Ectodermal cell (in vitro differentiated cells): ENCODE results near the gene SLC11A1.

Experiments
- H3K27ac ChIP-seq: 2 replicates; pipeline ENCODE4 v1.7.0; 2013; ENCODE audit warnings: mild to moderate bottlenecking, low read depth, low read length; ENCODE audit not compliant: insufficient read depth, poor library complexity, severe bottlenecking
- H3K27me3 ChIP-seq: 2 replicates; pipeline ENCODE4 v1.7.0; 2013; ENCODE audit warnings: mild to moderate bottlenecking, low read length; ENCODE audit not compliant: insufficient read depth, control insufficient read depth, poor library complexity, severe bottlenecking
- H3K36me3 ChIP-seq: one replicate; pipeline ENCODE4 v1.7.0; 2013; ENCODE audit warnings: low read length; ENCODE audit not compliant: control insufficient read depth, insufficient read depth
- H3K4me1 ChIP-seq: one replicate; pipeline ENCODE4 v1.7.0; 2013; ENCODE audit warnings: low read length; ENCODE audit not compliant: control insufficient read depth, insufficient read depth
- H3K4me3 ChIP-seq: 2 replicates; pipeline ENCODE4 v1.7.0; 2013; ENCODE audit warnings: low read depth, low read length, control low read depth; ENCODE audit not compliant: insufficient read depth
- H3K9me3 ChIP-seq: 2 replicates; pipeline ENCODE4 v1.7.0; 2013; ENCODE audit warnings: mild to moderate bottlenecking, low read length, moderate library complexity; ENCODE audit not compliant: control insufficient read depth
- WGBS, 2 experiments: methylation state at CpG; one replicate each; pipeline ENCODE4 v1.1.7; 2013; ENCODE audit warnings: missing lambda C conversion rate in 2 of 2; 5-methylcytosine and 5-hydroxymethylcytosine counted together

Gene SLC11A1

DNA sequence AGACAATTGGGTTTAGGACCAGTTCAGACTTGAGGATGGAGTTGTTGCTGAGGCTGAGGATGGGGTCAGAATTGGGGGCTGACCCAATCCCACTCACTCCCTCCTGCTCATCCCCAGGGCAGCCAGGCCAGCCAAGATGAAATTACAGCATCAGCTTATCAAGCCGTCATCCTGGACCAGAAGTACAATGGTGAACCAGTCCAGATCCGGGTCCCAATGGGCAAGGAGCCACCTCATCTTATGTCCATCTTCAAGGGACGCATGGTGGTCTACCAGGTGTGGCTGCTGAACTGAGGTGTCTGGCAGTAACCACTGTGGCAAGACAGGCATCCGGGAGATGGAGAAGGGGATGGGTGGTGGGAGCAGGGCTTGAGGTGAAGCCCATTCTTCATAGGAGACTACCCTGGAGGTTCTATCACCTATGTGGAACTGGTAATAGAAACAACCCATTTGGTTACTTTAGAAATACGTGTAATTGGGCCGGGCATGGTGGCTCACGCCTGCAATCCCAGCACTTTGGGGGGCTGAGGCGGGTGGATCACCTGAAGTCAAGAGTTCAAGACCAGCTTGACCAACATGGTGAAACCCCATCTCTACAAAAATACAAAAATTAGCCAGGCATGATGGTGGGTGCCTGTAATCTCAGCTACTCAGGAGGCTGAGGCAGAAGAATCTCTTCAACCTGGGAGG is 50.7 kb downstream of the SLC11A1 start:
- Histone ChIP-seq H3K27me3 (no peaks in the 10 kb centered on the region), H3K4me1 (no peaks in the 10 kb centered on the region), H3K27ac (no peak overlapping the region), H3K9me3 (no peaks in the 10 kb centered on the region), H3K4me3 (no peak overlapping the region), H3K36me3 (no peaks in the 10 kb centered on the region)
- 95% methylated on average over 8 of the region's 8 CpGs for whole genome bisulfite sequencing, 2 experiments

GRCh38 chr2:218434456-218434855 is 52.4 kb downstream of the SLC11A1 start:
- H3K27ac ChIP-seq, result no peak overlapping the region
- no peaks in the 10 kb centered on the region for H3K27me3 ChIP-seq
- 89 to 92% methylated on average over 9 of the region's 9 CpGs for WGBS, 2 experiments
- no peaks in the 10 kb centered on the region for H3K36me3 ChIP-seq
- H3K9me3 ChIP-seq, result no peaks in the 10 kb centered on the region
- no peaks in the 10 kb centered on the region for H3K4me1 ChIP-seq
- H3K4me3 ChIP-seq, result no peak overlapping the region

- Histone ChIP-seq H3K4me1 (no peaks in the 10 kb centered on the region), H3K27ac (no peak overlapping the region), H3K36me3 (no peaks in the 10 kb centered on the region), H3K9me3 (no peaks in the 10 kb centered on the region), H3K27me3 (no peaks in the 10 kb centered on the region), H3K4me3 (no peak overlapping the region)
- 89% methylated on average over 11 of the region's 11 CpGs for WGBS, 2 experiments
Observed at GRCh38 chr2:218435003-218435982, 53.2 kb downstream of the SLC11A1 start.

GRCh38 chr2:218436992-218437391 is 54.9 kb downstream of the SLC11A1 start:
- no peak overlapping the region for H3K27ac ChIP-seq

GRCh38 chr2:218437969-218438368 is 55.9 kb downstream of the SLC11A1 start:
- H3K36me3 ChIP-seq, result no peaks in the 10 kb centered on the region
- no peaks in the 10 kb centered on the region for H3K4me1 ChIP-seq
- H3K27me3 ChIP-seq, result no peaks in the 10 kb centered on the region
- H3K4me3 ChIP-seq, result no peak overlapping the region
- H3K9me3 ChIP-seq, result no peaks in the 10 kb centered on the region
- whole genome bisulfite sequencing, 2 experiments, result 82 to 90% methylated on average over 1 of the region's 1 CpG
- H3K27ac ChIP-seq, result no peak overlapping the region

More at GRCh38 chr2:218436992-218437391, 54.9 kb downstream of the SLC11A1 start:
- Histone ChIP-seq H3K4me3 (no peak overlapping the region), H3K9me3 (no peaks in the 10 kb centered on the region), H3K27me3 (no peaks in the 10 kb centered on the region), H3K36me3 (no peaks in the 10 kb centered on the region), H3K4me1 (no peaks in the 10 kb centered on the region)
- 89 to 93% methylated on average over 5 of the region's 5 CpGs for WGBS, 2 experiments

GRCh38 chr2:218438596-218438995 is 56.5 kb downstream of the SLC11A1 start:
- Histone ChIP-seq H3K27ac (no peak overlapping the region), H3K4me1 (no peaks in the 10 kb centered on the region), H3K36me3 (no peaks in the 10 kb centered on the region), H3K4me3 (no peak overlapping the region), H3K9me3 (no peaks in the 10 kb centered on the region), H3K27me3 (no peaks in the 10 kb centered on the region)
- WGBS, 2 experiments, result 90 to 95% methylated on average over 4 of the region's 4 CpGs

- Histone ChIP-seq H3K27me3 (no peaks in the 10 kb centered on the region), H3K27ac (no peak overlapping the region), H3K36me3 (no peaks in the 10 kb centered on the region), H3K4me1 (no peaks in the 10 kb centered on the region), H3K9me3 (no peaks in the 10 kb centered on the region), H3K4me3 (no peak overlapping the region)
- WGBS, 2 experiments, result 92 to 94% methylated on average over 7 of the region's 7 CpGs
Observed at GRCh38 chr2:218444692-218445357, 62.8 kb downstream of the SLC11A1 start.

GRCh38 chr2:218445602-218446001 is 63.5 kb downstream of the SLC11A1 start:
- Histone ChIP-seq H3K4me3 (no peak overlapping the region), H3K4me1 (no peaks in the 10 kb centered on the region), H3K27ac (no peak overlapping the region), H3K36me3 (no peaks in the 10 kb centered on the region), H3K27me3 (no peaks in the 10 kb centered on the region), H3K9me3 (no peaks in the 10 kb centered on the region)
